Neural progenitor cell (in vitro differentiated cells): Measurements from ENCODE around the gene PUDP. TPM values are rescaled to one million over a fixed set of nuclear protein-coding genes. Genes with fewer than 3 reads are reported as not detected.
"Not testable (repeated sequence)": the region's sequence is repeated elsewhere in the genome, so short reads cannot be mapped to it uniquely, and the experiment has no call there.

Experiments used
- DNase-seq: peaks from one replicate; pipeline ENCODE4 v3.0.0-alpha.2; 2016; ENCODE audit warnings: low spot score
- H2AFZ ChIP-seq: fragments of 200-600 bp; sonication (generic); replicated peaks from 2 replicates; pipeline ENCODE4 v1.6.1; 2016; ENCODE audit warnings: antibody characterized with exemption
- H3F3A ChIP-seq: fragments of 200-600 bp; sonication (generic); 2 replicates; pipeline ENCODE4 v1.6.1; 2016; ENCODE audit warnings: antibody characterized with exemption, low read depth
- H3K27ac ChIP-seq: fragments of 200-600 bp; sonication (generic); 2 replicates; pipeline ENCODE4 v1.5.1; 2016; ENCODE audit warnings: mild to moderate bottlenecking
- H3K27me3 ChIP-seq: fragments of 200-600 bp; sonication (generic); 2 replicates; pipeline ENCODE4 v1.6.1; 2016; ENCODE audit warnings: mild to moderate bottlenecking, moderate library complexity
- H3K36me3 ChIP-seq: fragments of 200-600 bp; sonication (generic); 2 replicates; pipeline ENCODE4 v1.5.1; 2016
- H3K4me1 ChIP-seq: fragments of 200-600 bp; sonication (generic); 2 replicates; pipeline ENCODE4 v1.6.1; 2016; ENCODE audit warnings: mixed run types
- H3K4me2 ChIP-seq: fragments of 200-600 bp; sonication (generic); 2 replicates; pipeline ENCODE4 v1.6.1; 2016
- H3K4me3 ChIP-seq: fragments of 200-600 bp; sonication (generic); 2 replicates; pipeline ENCODE4 v1.5.1; 2016
- H3K79me2 ChIP-seq: fragments of 200-600 bp; sonication (generic); 2 replicates; pipeline ENCODE4 v1.6.1; 2016; ENCODE audit warnings: low read depth
- H3K9ac ChIP-seq: fragments of 200-600 bp; sonication (generic); 2 replicates; pipeline ENCODE4 v1.6.1; 2016
- H3K9me3 ChIP-seq: fragments of 200-600 bp; sonication (generic); 2 replicates; pipeline ENCODE4 v1.5.1; 2016; ENCODE audit warnings: low read depth
- H4K20me1 ChIP-seq: fragments of 200-600 bp; sonication (generic); 2 replicates; pipeline ENCODE4 v1.6.1; 2016; ENCODE audit warnings: low read depth
- H3K27ac Mint-ChIP-seq: 3 replicates; pipeline ENCODE4 v1.8.0; 2021; ENCODE audit warnings: mixed read lengths
- H3K27me3 Mint-ChIP-seq: 2 replicates; pipeline ENCODE4 v1.8.0; 2022; ENCODE audit warnings: low read depth, mild to moderate bottlenecking, inconsistent platforms, moderate library complexity, mixed read lengths; ENCODE audit not compliant: insufficient read depth
- H3K36me3 Mint-ChIP-seq: 3 replicates; pipeline ENCODE4 v1.8.0; 2021; ENCODE audit warnings: mixed read lengths
- H3K4me1 Mint-ChIP-seq: 3 replicates; pipeline ENCODE4 v1.8.0; 2021; ENCODE audit warnings: mixed read lengths
- H3K4me3 Mint-ChIP-seq: 3 replicates; pipeline ENCODE4 v1.8.0; 2021; ENCODE audit warnings: mild to moderate bottlenecking, moderate library complexity, mixed read lengths
- H3K9me3 Mint-ChIP-seq: 3 replicates; pipeline ENCODE4 v1.8.0; 2020; ENCODE audit warnings: mixed read lengths
- EZH2 ChIP-seq: fragments of 200-600 bp; sonication (generic); IDR thresholded peaks from 2 replicates; pipeline ENCODE4 v1.6.1; 2017; ENCODE audit warnings: antibody characterized with exemption, mild to moderate bottlenecking, moderate library complexity
- EZH2phosphoT487 ChIP-seq: fragments of 200-600 bp; sonication (generic); IDR thresholded peaks from 2 replicates; pipeline ENCODE4 v1.6.1; 2017; ENCODE audit warnings: antibody characterized with exemption
- total RNA-seq: library from RNA; depleted of rRNA; stranded (reverse); fragments of >200 nt; gene quantifications from 2 replicates; pipeline ENCODE4 v1.2.3, GENCODE V29; 2015; ENCODE audit warnings: low replicate concordance
- TF ChIP-seq, protein P1 (sequence below): fragments of 200-600 bp; sonication (generic); IDR thresholded peaks from 2 replicates; pipeline ENCODE4 v1.5.1; 2017; ENCODE audit warnings: antibody characterized with exemption, mild to moderate bottlenecking

Gene PUDP
- total RNA-seq, 1 donor from 2014 or later = 29.1 TPM

GRCh38 chrX:7025471-7025870 lies 122.5 kb downstream of the PUDP start:
- no peaks in the 10 kb centered on the region for H3K4me1 Mint-ChIP-seq
- DNase-seq = no peak
- Histone ChIP-seq H3K4me2 (no peak overlapping the region), H4K20me1 (no peaks in the 10 kb centered on the region), H3K4me3 (no peak overlapping the region), H3K9me3 (peaks cover 4% of the 10 kb centered on the region), H3K9ac (no peak overlapping the region), H3K27ac (no peak overlapping the region), H2AFZ (no peak overlapping the region), H3K27me3 (no peaks in the 10 kb centered on the region), H3K36me3 (no peaks in the 10 kb centered on the region), H3K4me1 (no peaks in the 10 kb centered on the region), H3K79me2 (no peaks in the 10 kb centered on the region), H3F3A (no peaks in the 10 kb centered on the region)
- no peak overlapping the region for H3K27ac Mint-ChIP-seq
- no peak overlapping the region for H3K4me3 Mint-ChIP-seq
- TF ChIP-seq EZH2phosphoT487 = no peak
- H3K27me3 Mint-ChIP-seq = no peaks in the 10 kb centered on the region
- no peaks in the 10 kb centered on the region for H3K36me3 Mint-ChIP-seq
- H3K9me3 Mint-ChIP-seq = no peaks in the 10 kb centered on the region

- Histone ChIP-seq H4K20me1 (no peaks in the 10 kb centered on the region), H3K4me1 (no peaks in the 10 kb centered on the region), H3K9me3 (peaks cover 4% of the 10 kb centered on the region), H3K36me3 (no peaks in the 10 kb centered on the region), H3K27me3 (no peaks in the 10 kb centered on the region), H3K27ac (no peak overlapping the region), H3K4me2 (no peak overlapping the region), H3K4me3 (no peak overlapping the region), H3K79me2 (no peaks in the 10 kb centered on the region), H2AFZ (no peak overlapping the region), H3K9ac (no peak overlapping the region), H3F3A (no peaks in the 10 kb centered on the region)
- no peaks in the 10 kb centered on the region for H3K36me3 Mint-ChIP-seq
- no peak for TF ChIP-seq EZH2
- TF ChIP-seq, protein P1, sequence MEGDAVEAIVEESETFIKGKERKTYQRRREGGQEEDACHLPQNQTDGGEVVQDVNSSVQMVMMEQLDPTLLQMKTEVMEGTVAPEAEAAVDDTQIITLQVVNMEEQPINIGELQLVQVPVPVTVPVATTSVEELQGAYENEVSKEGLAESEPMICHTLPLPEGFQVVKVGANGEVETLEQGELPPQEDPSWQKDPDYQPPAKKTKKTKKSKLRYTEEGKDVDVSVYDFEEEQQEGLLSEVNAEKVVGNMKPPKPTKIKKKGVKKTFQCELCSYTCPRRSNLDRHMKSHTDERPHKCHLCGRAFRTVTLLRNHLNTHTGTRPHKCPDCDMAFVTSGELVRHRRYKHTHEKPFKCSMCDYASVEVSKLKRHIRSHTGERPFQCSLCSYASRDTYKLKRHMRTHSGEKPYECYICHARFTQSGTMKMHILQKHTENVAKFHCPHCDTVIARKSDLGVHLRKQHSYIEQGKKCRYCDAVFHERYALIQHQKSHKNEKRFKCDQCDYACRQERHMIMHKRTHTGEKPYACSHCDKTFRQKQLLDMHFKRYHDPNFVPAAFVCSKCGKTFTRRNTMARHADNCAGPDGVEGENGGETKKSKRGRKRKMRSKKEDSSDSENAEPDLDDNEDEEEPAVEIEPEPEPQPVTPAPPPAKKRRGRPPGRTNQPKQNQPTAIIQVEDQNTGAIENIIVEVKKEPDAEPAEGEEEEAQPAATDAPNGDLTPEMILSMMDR = no peak
- TF ChIP-seq EZH2phosphoT487 = no peak
- H3K4me3 Mint-ChIP-seq = no peak overlapping the region
- H3K4me1 Mint-ChIP-seq = no peaks in the 10 kb centered on the region
- no peak for DNase-seq
- H3K27ac Mint-ChIP-seq = no peak overlapping the region
- H3K27me3 Mint-ChIP-seq = no peaks in the 10 kb centered on the region
- H3K9me3 Mint-ChIP-seq = no peaks in the 10 kb centered on the region
Observed at GRCh38 chrX:7024850-7025249, 123.1 kb downstream of the PUDP start.

DNA sequence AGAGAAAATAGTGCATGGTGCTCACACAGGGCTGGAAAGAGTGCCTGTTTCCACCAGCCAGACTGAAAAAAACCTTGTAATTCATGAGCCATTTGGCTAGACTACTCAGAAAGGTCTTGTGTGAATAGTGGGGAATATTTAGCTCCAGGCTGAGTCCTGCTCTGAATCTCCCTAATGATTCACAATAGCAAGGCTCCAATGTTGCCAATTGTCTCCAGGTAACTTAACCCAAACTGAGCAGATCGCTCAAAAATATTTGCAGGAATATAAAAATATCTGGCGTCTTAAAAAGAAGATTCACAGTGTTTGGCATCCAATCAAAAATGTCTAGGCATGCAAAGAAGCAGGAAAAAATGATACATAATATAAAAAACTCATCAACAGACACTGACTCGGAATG lies 125.0 kb downstream of the PUDP start:
- H3K4me2 ChIP-seq = not testable (repeated sequence)

DNA sequence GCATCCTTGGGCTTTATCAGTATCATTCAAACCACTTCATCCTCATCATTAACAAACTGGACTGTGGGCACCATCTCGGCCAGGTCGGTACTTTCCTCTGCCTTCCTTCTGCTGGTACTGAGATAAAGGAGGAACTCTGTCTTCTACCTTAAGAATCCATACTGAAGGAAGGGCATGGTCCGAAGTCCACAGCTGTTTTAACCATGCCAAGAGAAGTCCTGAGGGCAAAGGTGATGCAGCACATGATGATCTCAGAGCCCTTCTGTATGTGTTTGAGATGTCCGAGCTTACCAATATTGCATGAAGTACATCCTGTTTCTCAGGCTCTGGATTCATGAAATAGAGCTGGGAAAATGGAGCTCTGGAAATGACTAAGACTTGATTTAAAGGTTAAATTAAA lies 126.0 kb downstream of the PUDP start:
- H3K9ac ChIP-seq = no peak overlapping the region
- H3K27me3 ChIP-seq = no peaks in the 10 kb centered on the region
- no peaks in the 10 kb centered on the region for H3K27me3 Mint-ChIP-seq
- H3F3A ChIP-seq = no peaks in the 10 kb centered on the region
- H3K79me2 ChIP-seq = no peaks in the 10 kb centered on the region
- H3K4me1 ChIP-seq = no peaks in the 10 kb centered on the region
- TF ChIP-seq EZH2 (no peak), EZH2phosphoT487 (no peak)
- TF ChIP-seq, protein P1 = no peak
- no peak overlapping the region for H3K4me2 ChIP-seq
- no peaks in the 10 kb centered on the region for H3K36me3 ChIP-seq
- H3K9me3 Mint-ChIP-seq = no peaks in the 10 kb centered on the region
- H2AFZ ChIP-seq = no peak overlapping the region
- no peaks in the 10 kb centered on the region for H4K20me1 ChIP-seq
- DNase-seq = no peak
- H3K36me3 Mint-ChIP-seq = no peaks in the 10 kb centered on the region
- H3K9me3 ChIP-seq = peaks cover 4% of the 10 kb centered on the region
- no peak overlapping the region for H3K4me3 ChIP-seq
- H3K4me1 Mint-ChIP-seq = no peaks in the 10 kb centered on the region
- no peak overlapping the region for H3K4me3 Mint-ChIP-seq
- no peak overlapping the region for H3K27ac Mint-ChIP-seq
- H3K27ac ChIP-seq = no peak overlapping the region

More for the DNA sequence above, 125.0 kb downstream of the PUDP start:
- not testable (repeated sequence) for H3K4me3 ChIP-seq, DNase-seq, H3K27me3 Mint-ChIP-seq, H3K27ac Mint-ChIP-seq, H3F3A ChIP-seq, H3K36me3 Mint-ChIP-seq, H3K9me3 Mint-ChIP-seq, H3K36me3 ChIP-seq, H3K9ac ChIP-seq, H3K4me1 Mint-ChIP-seq, H3K4me3 Mint-ChIP-seq, H4K20me1 ChIP-seq, H3K27ac ChIP-seq, H3K9me3 ChIP-seq, H3K27me3 ChIP-seq, H3K79me2 ChIP-seq, H3K4me1 ChIP-seq, H2AFZ ChIP-seq
